ENCODE data around the gene CORO1C.

Gene CORO1C

DNA sequence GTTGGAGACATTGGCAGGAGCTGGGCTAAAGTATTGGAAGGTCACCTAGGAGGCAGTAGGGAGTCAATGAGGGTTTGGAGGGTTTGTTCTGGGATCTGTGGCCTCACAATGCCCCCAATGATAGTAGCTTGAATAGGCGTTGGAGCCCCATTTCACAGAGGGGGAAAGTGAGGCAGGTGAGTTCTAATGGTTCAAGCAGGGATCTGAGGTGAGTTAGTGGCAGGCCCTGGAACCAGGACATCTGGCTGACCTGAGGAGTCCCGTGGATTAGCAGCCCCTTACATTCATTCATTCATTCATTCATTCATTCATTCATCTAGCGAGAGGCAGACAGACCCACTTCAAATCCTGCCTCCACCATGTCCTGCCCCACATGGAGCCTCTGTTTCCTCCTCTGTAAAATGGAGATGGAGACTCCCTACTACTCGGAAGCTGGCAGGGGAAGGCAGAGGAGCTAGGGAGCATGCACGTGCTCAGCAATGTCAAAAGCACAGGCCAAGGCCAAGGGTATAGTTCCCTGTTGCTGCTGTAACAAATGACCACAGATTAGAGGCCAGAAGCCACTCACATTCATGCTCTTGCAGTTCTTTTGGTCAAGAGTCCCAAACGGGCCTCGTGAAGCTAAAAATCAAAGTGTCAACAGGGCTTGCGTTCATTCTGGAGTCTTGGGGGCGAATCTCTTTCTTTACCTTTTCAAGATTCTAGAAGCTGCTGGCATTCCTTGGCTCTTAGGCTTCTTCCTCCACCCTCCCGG lies 131.2 kb downstream of the CORO1C start:
- DNase-seq (ENCODE audit: low read depth in 3 of 3): no peak

DNA sequence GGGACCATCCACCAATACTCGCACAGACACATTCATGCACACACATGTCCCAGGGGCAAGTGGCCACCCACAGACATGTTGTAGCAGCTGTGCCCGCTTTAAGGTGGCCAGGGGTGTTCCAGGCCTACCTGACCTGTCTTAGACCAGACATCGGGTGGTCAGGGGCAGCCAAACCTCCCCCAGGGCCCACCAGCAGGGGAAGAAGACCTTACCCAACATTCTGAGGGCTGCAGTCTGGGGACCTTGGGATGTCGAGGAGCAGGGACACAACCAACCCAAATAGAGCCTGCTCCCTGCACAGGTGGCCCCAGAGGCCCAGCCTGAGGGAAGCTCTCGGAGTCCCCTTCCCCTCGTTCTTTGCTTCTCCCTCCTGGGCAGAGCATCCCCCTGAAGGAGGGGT lies 131.8 kb downstream of the CORO1C start:
- no peak for DNase-seq (ENCODE audit: low read depth in 3 of 3)

DNA sequence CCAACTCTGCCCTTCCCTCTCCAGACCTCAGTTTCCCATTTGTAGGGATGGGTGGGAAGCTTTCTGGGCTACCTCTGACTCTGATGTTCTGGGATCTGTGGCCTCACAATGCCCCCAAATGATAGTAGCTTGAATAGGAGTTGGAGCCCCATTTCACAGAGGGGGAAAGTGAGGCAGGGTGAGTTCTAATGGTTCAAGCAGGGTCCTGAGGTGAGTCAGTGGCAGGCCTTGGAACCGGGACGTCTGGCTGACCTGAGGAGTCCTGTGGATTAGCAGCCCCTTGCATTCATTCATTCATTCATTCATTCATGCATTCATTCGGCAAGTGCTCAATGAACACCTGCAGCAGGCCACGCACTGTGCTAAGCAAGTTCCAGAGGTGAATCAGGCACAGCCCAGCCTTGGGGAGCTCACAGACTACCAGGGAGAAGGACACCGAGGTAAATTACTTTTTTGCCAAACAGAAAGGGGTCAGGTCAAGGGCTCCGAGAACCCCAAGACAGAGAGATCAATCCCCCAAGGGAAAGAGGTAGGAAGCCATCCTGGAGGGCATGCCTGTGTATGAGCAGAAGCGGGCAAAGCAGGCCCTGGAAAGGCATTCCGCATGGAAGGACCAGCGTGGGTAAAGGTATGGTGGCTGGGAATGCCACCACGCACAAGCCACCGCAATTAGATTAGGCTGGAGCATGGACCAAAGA lies 132.6 kb downstream of the CORO1C start:
- no peak for DNase-seq (ENCODE audit: low read depth in 3 of 3)

GRCh38 chr12:108597559-108598471 lies 133.5 kb downstream of the CORO1C start, which contains the start of gene TMEM119:
TMEM119 (minus strand) TSS chr12:108598084; CDS start chr12:108592383, 5,701 bp downstream.
- DNase-seq (ENCODE audit: low read depth in 3 of 3): no peak

GRCh38 chr12:108596854-108597558 lies 134.3 kb downstream of the CORO1C start:
- no peak for DNase-seq (ENCODE audit: low read depth in 3 of 3)

GRCh38 chr12:108595711-108596647 lies 135.3 kb downstream of the CORO1C start:
- DNase-seq (ENCODE audit: low read depth in 3 of 3): no peak
